Measurements from ENCODE around the gene NTF3.
A peak's percentile ranks its signal among the peaks of the same experiment; 100 is the strongest.

Gene NTF3

GRCh38 chr12:5432011-5432400 is at the start of gene NTF3:
Gene NTF3, plus strand, starts transcription at chr12:5432108. Its CDS starts 217 bp downstream, at chr12:5432325.
- Mint-ChIP-seq H3K27ac (no peak within 1 kb of the TSS), H3K27me3 (peaks cover 42% of the 10 kb centered on the region), H3K4me1 (peaks cover 29% of the 10 kb centered on the region), H3K9me3 (no peaks in the 10 kb centered on the region), H3K36me3 (no peaks in the 10 kb centered on the region), H3K4me3 (peak within 1 kb of the TSS; percentile 67)
- ATAC-seq = no peak

GRCh38 chr12:5384015-5384414 is 47.9 kb upstream of the NTF3 start:
- no peak for ATAC-seq
- Mint-ChIP-seq H3K4me1 (no peaks in the 10 kb centered on the region), H3K36me3 (no peaks in the 10 kb centered on the region), H3K27ac (no peak overlapping the region), H3K4me3 (no peak overlapping the region), H3K9me3 (no peaks in the 10 kb centered on the region), H3K27me3 (peaks cover 10% of the 10 kb centered on the region)

- peaks cover 18% of the 10 kb centered on the region for H3K27me3 Mint-ChIP-seq
- H3K4me1 Mint-ChIP-seq = no peaks in the 10 kb centered on the region
- no peak for ATAC-seq
- H3K36me3 Mint-ChIP-seq = no peaks in the 10 kb centered on the region
- H3K9me3 Mint-ChIP-seq = no peaks in the 10 kb centered on the region
- H3K27ac Mint-ChIP-seq = no peak overlapping the region
- H3K4me3 Mint-ChIP-seq = no peak overlapping the region
These were observed 43.0 kb upstream of the NTF3 start for GRCh38 chr12:5388581-5389535.

GRCh38 chr12:5390174-5390799 is 41.6 kb upstream of the NTF3 start:
- H3K27ac Mint-ChIP-seq = no peak overlapping the region
- no peaks in the 10 kb centered on the region for H3K4me1 Mint-ChIP-seq
- H3K4me3 Mint-ChIP-seq = no peak overlapping the region
- no peaks in the 10 kb centered on the region for H3K9me3 Mint-ChIP-seq
- H3K36me3 Mint-ChIP-seq = no peaks in the 10 kb centered on the region
- ATAC-seq = no peak
- H3K27me3 Mint-ChIP-seq = peaks cover 26% of the 10 kb centered on the region

- Mint-ChIP-seq H3K4me3 (no peak overlapping the region), H3K27ac (no peak overlapping the region), H3K27me3 (peaks cover 29% of the 10 kb centered on the region)
These were observed 40.3 kb upstream of the NTF3 start for GRCh38 chr12:5391653-5392052.

GRCh38 chr12:5392961-5393360 is 38.9 kb upstream of the NTF3 start:
- Mint-ChIP-seq H3K36me3 (no peaks in the 10 kb centered on the region), H3K27me3 (peaks cover 35% of the 10 kb centered on the region), H3K4me3 (no peak overlapping the region), H3K9me3 (no peaks in the 10 kb centered on the region), H3K27ac (no peak overlapping the region), H3K4me1 (no peaks in the 10 kb centered on the region)
- no peak for ATAC-seq

More at GRCh38 chr12:5391653-5392052, 40.3 kb upstream of the NTF3 start:
- Mint-ChIP-seq H3K9me3 (no peaks in the 10 kb centered on the region), H3K36me3 (no peaks in the 10 kb centered on the region), H3K4me1 (no peaks in the 10 kb centered on the region)
- ATAC-seq = no peak

GRCh38 chr12:5395443-5396271 is 36.3 kb upstream of the NTF3 start:
- Mint-ChIP-seq H3K4me3 (no peak overlapping the region), H3K27ac (no peak overlapping the region), H3K36me3 (no peaks in the 10 kb centered on the region), H3K4me1 (no peaks in the 10 kb centered on the region), H3K9me3 (no peaks in the 10 kb centered on the region), H3K27me3 (peaks cover 35% of the 10 kb centered on the region)
- no peak for ATAC-seq

GRCh38 chr12:5396541-5396940 is 35.4 kb upstream of the NTF3 start:
- Mint-ChIP-seq H3K9me3 (no peaks in the 10 kb centered on the region), H3K27ac (no peak overlapping the region), H3K4me3 (no peak overlapping the region), H3K27me3 (peaks cover 35% of the 10 kb centered on the region), H3K36me3 (no peaks in the 10 kb centered on the region), H3K4me1 (no peaks in the 10 kb centered on the region)
- ATAC-seq = no peak

GRCh38 chr12:5399266-5399665 is 32.6 kb upstream of the NTF3 start:
- peaks cover 41% of the 10 kb centered on the region for H3K27me3 Mint-ChIP-seq
- no peaks in the 10 kb centered on the region for H3K9me3 Mint-ChIP-seq
- no peaks in the 10 kb centered on the region for H3K4me1 Mint-ChIP-seq
- ATAC-seq = no peak
- no peaks in the 10 kb centered on the region for H3K36me3 Mint-ChIP-seq
- H3K4me3 Mint-ChIP-seq = no peak overlapping the region
- H3K27ac Mint-ChIP-seq = no peak overlapping the region

GRCh38 chr12:5402009-5402935 is 29.6 kb upstream of the NTF3 start:
- H3K36me3 Mint-ChIP-seq = no peaks in the 10 kb centered on the region
- no peak for ATAC-seq
- no peaks in the 10 kb centered on the region for H3K9me3 Mint-ChIP-seq
- H3K27ac Mint-ChIP-seq = no peak overlapping the region
- H3K27me3 Mint-ChIP-seq = peaks cover 31% of the 10 kb centered on the region
- H3K4me3 Mint-ChIP-seq = no peak overlapping the region
- no peaks in the 10 kb centered on the region for H3K4me1 Mint-ChIP-seq

- Mint-ChIP-seq H3K4me1 (no peaks in the 10 kb centered on the region), H3K9me3 (no peaks in the 10 kb centered on the region), H3K27me3 (peaks cover 26% of the 10 kb centered on the region), H3K27ac (no peak overlapping the region), H3K4me3 (no peak overlapping the region), H3K36me3 (no peaks in the 10 kb centered on the region)
- no peak for ATAC-seq
These were observed 28.5 kb upstream of the NTF3 start for GRCh38 chr12:5403411-5403810.

- H3K4me1 Mint-ChIP-seq = no peaks in the 10 kb centered on the region
- H3K27me3 Mint-ChIP-seq = peaks cover 28% of the 10 kb centered on the region
- no peaks in the 10 kb centered on the region for H3K36me3 Mint-ChIP-seq
- no peak overlapping the region for H3K4me3 Mint-ChIP-seq
- H3K27ac Mint-ChIP-seq = no peak overlapping the region
- ATAC-seq = no peak
- no peaks in the 10 kb centered on the region for H3K9me3 Mint-ChIP-seq
These were observed 24.7 kb upstream of the NTF3 start for GRCh38 chr12:5407034-5407856.

GRCh38 chr12:5409619-5410018 is 22.3 kb upstream of the NTF3 start:
- Mint-ChIP-seq H3K27me3 (peaks cover 20% of the 10 kb centered on the region), H3K9me3 (peaks cover under 1% of the 10 kb centered on the region), H3K36me3 (no peaks in the 10 kb centered on the region), H3K4me3 (no peak overlapping the region), H3K27ac (no peak overlapping the region), H3K4me1 (no peaks in the 10 kb centered on the region)
- ATAC-seq = no peak

- Mint-ChIP-seq H3K27me3 (peaks cover 23% of the 10 kb centered on the region), H3K9me3 (peaks cover 3% of the 10 kb centered on the region), H3K36me3 (no peaks in the 10 kb centered on the region), H3K27ac (no peak overlapping the region), H3K4me3 (no peak overlapping the region), H3K4me1 (no peaks in the 10 kb centered on the region)
- ATAC-seq = no peak
These were observed 15.3 kb upstream of the NTF3 start for GRCh38 chr12:5416571-5416970.
